ENCODE data around the gene LILRB4. TPM values are rescaled to one million over a fixed set of nuclear protein-coding genes. Genes with fewer than 3 reads are reported as not detected.
A peak's percentile ranks its signal among the peaks of the same experiment; 100 is the strongest.

The LILRB4 gene
- total RNA-seq, 1 donor from 2014 or later, result not detected

GRCh38 chr19:54650108-54650655 lies 12.6 kb upstream of the LILRB4 start:
- TF ChIP-seq EZH2 (IDR thresholded peaks at IDR 0.05; ENCODE audit: insufficient read depth, low read length), result no peak
- TF ChIP-seq CTCF (IDR thresholded peaks at IDR 0.05; ENCODE audit: insufficient read depth, low read depth, low read length), result no peak
- no peak overlapping the region for H3K4me3 Mint-ChIP-seq (ENCODE audit: unreplicated experiment)
- H3K4me2 ChIP-seq (ENCODE audit: low read length), result no peak overlapping the region
- H3K4me3 ChIP-seq (ENCODE audit: insufficient read depth, low read depth, low read length), result no peak overlapping the region
- H3K4me1 Mint-ChIP-seq (ENCODE audit: low read depth, unreplicated experiment), result no peaks in the 10 kb centered on the region
- no peaks in the 10 kb centered on the region for H3K79me2 ChIP-seq (ENCODE audit: insufficient read depth, low read length)
- H3K9ac ChIP-seq (ENCODE audit: low read length), result no peak overlapping the region
- H3K9me3 ChIP-seq (ENCODE audit: insufficient read depth, low read depth, low read length), result peaks cover 3% of the 10 kb centered on the region
- DNase-seq (ENCODE audit: low read depth), result no peak
- no peaks in the 10 kb centered on the region for H3K27me3 ChIP-seq (ENCODE audit: insufficient read depth, low read length)
- no peaks in the 10 kb centered on the region for H3K36me3 ChIP-seq (ENCODE audit: insufficient read depth, low read length)
- H3K27me3 Mint-ChIP-seq (ENCODE audit: low read depth, unreplicated experiment), result no peaks in the 10 kb centered on the region
- no peak overlapping the region for H3K27ac Mint-ChIP-seq (ENCODE audit: unreplicated experiment)
- no peaks in the 10 kb centered on the region for H3K36me3 Mint-ChIP-seq (ENCODE audit: low read depth, unreplicated experiment)
- H2AFZ ChIP-seq (ENCODE audit: low read depth, low read length), result no peak overlapping the region
- H4K20me1 ChIP-seq (ENCODE audit: insufficient read depth, low read length), result no peaks in the 10 kb centered on the region
- peaks cover 10% of the 10 kb centered on the region for H3K9me3 Mint-ChIP-seq (ENCODE audit: unreplicated experiment)
- no peaks in the 10 kb centered on the region for H3K4me1 ChIP-seq (ENCODE audit: insufficient read depth, low read length)
- no peak overlapping the region for H3K27ac ChIP-seq (ENCODE audit: low read depth, low read length)
- no peak for FAIRE-seq

GRCh38 chr19:54653181-54653809 lies 9.5 kb upstream of the LILRB4 start:
- Histone ChIP-seq H3K79me2 (ENCODE audit: insufficient read depth, low read length) (no peaks in the 10 kb centered on the region), H3K4me1 (ENCODE audit: insufficient read depth, low read length) (no peaks in the 10 kb centered on the region), H3K27ac (ENCODE audit: low read depth, low read length) (no peak overlapping the region), H3K4me3 (ENCODE audit: insufficient read depth, low read depth, low read length) (no peak overlapping the region), H4K20me1 (ENCODE audit: insufficient read depth, low read length) (no peaks in the 10 kb centered on the region), H3K36me3 (ENCODE audit: insufficient read depth, low read length) (no peaks in the 10 kb centered on the region), H2AFZ (ENCODE audit: low read depth, low read length) (no peak overlapping the region), H3K9ac (ENCODE audit: low read length) (no peak overlapping the region), H3K4me2 (ENCODE audit: low read length) (no peak overlapping the region), H3K27me3 (ENCODE audit: insufficient read depth, low read length) (no peaks in the 10 kb centered on the region), H3K9me3 (ENCODE audit: insufficient read depth, low read depth, low read length) (peaks cover 3% of the 10 kb centered on the region)
- Mint-ChIP-seq H3K36me3 (ENCODE audit: low read depth, unreplicated experiment) (no peaks in the 10 kb centered on the region), H3K27me3 (ENCODE audit: low read depth, unreplicated experiment) (no peaks in the 10 kb centered on the region), H3K27ac (ENCODE audit: unreplicated experiment) (no peak overlapping the region), H3K4me3 (ENCODE audit: unreplicated experiment) (no peak overlapping the region), H3K4me1 (ENCODE audit: low read depth, unreplicated experiment) (no peaks in the 10 kb centered on the region), H3K9me3 (ENCODE audit: unreplicated experiment) (peaks cover 9% of the 10 kb centered on the region)
- DNase-seq (ENCODE audit: low read depth) (peak; percentile 1), FAIRE-seq (no peak)
- TF ChIP-seq CTCF (IDR thresholded peaks at IDR 0.05; ENCODE audit: insufficient read depth, low read depth, low read length) (peak; percentile 26), EZH2 (IDR thresholded peaks at IDR 0.05; ENCODE audit: insufficient read depth, low read length) (no peak)

Data from astrocyte (in vitro differentiated cells and primary cell).